Psoas muscle (tissue), 8 donors: ENCODE data around the gene KRTAP5-7. TPM values are rescaled to one million over a fixed set of nuclear protein-coding genes. Genes with fewer than 3 reads are reported as not detected.
"Not testable (repeated sequence)": the region's sequence is repeated elsewhere in the genome, so short reads cannot be mapped to it uniquely, and the experiment has no call there.

ENCODE experiments used
- ATAC-seq, 4 donors: fragments of 200-7000 bp; cut with Tn5 transposase; one replicate each; pipeline ENCODE4 v1.9.1; 2020; ENCODE audit warnings: moderate library complexity in 3 of 4, mild to moderate bottlenecking in 2 of 4
- DNase-seq, 2 donors: peaks; one replicate each; pipeline ENCODE4 v3.0.0-alpha.2; 2020
- H3K27ac ChIP-seq: fragments of 200-600 bp; one replicate; pipeline ENCODE4 v1.8.0; 2022
- H3K27me3 ChIP-seq, 3 donors: fragments of 200-600 bp in 1 of 3; one replicate each; pipeline versions ENCODE4 v1.6.1 to v1.8.0; 2013 to 2022; ENCODE audit warnings: low read length in 2 of 3, mild to moderate bottlenecking in 2 of 3, moderate library complexity in 1 of 3; ENCODE audit not compliant: insufficient read depth in 3 of 3
- H3K36me3 ChIP-seq, 2 donors: fragments of 200-600 bp in 1 of 2; one replicate each; pipeline versions ENCODE4 v1.6.1 to v1.8.0; 2013 to 2022; ENCODE audit warnings: low read depth in 1 of 2, mild to moderate bottlenecking in 1 of 2, moderate library complexity in 1 of 2; ENCODE audit not compliant: insufficient read depth in 1 of 2
- H3K4me1 ChIP-seq: fragments of 200-600 bp; one replicate; pipeline ENCODE4 v1.8.0; 2022
- H3K4me3 ChIP-seq: fragments of 200-600 bp; one replicate; pipeline ENCODE4 v1.8.0; 2022; ENCODE audit warnings: mild to moderate bottlenecking
- H3K9me3 ChIP-seq: fragments of 200-600 bp; one replicate; pipeline ENCODE4 v1.8.0; 2022
- CTCF ChIP-seq: fragments of 200-600 bp; IDR thresholded peaks from one replicate; pipeline ENCODE4 v1.8.0; 2022; ENCODE audit warnings: antibody characterized with exemption
- WGBS, 3 donors: extraction: QIAGEN DNeasy Blood & Tissue Kit; methylation state at CpG; one replicate each; pipeline versions ENCODE4 v1.1.6 to v1.1.7; 2013; 5-methylcytosine and 5-hydroxymethylcytosine counted together
- intact Hi-C, 2 donors: fragments of 100-400 bp; cut with DNase I; formaldehyde crosslinking; loops; one replicate each; pipeline versions ENCODE4 v1.11.0 to v1.14.2; 2022
- polyA plus RNA-seq, 3 donors: library from polyadenylated mRNA; stranded (reverse); fragments of 200-250 nt; gene quantifications; one replicate each; pipeline ENCODE4 v1.2.3, GENCODE V29; 2013
- total RNA-seq, 4 donors: library from RNA; stranded (reverse); fragmentation: NEBNext Ultra II Directional in 2 of 4; extraction: Animal tissue kit (Norgen Biotek cat#: 25700) in 2 of 4; gene quantifications; one replicate each; pipeline versions ENCODE4 v1.2.1 to v1.2.4, GENCODE V29; 2021 to 2023
- donor health status: healthy with polysubstance abuse.
- donor health status: DM: no; HTN: no; CAD: no; lungs with moderate emphysema.
- donor health status: Bipolar disorder and iron deficiency.
- donor health status: healthy.
- donor health status: DM: yes; HTN: yes; CAD: no.
- donor health status: DM: no; HTN: no; CAD: no.
- donor health status: DM: no; HTN: no; CAD: no.
- donor health status: DM: yes; HTN: yes; CAD: no.

Gene KRTAP5-7
- total and polyA plus RNA-seq, 7 donors = 0.01 TPM; not detected in 6

GRCh38 chr11:71535825-71536224, 8.8 kb downstream of the KRTAP5-7 start:
- ATAC-seq (no peak), DNase-seq (no peak)
- H3K27ac ChIP-seq = no peak overlapping the region
- TF ChIP-seq CTCF = no peak
- WGBS, 3 donors = 96 to 98% (median 97%) methylated on average over 9 of the region's 9 CpGs
- H3K9me3 ChIP-seq = no peaks in the 10 kb centered on the region
- no peak overlapping the region for H3K4me3 ChIP-seq
- H3K4me1 ChIP-seq = no peaks in the 10 kb centered on the region
- H3K36me3 ChIP-seq = no peaks in the 10 kb centered on the region
- intact Hi-C loops = no loop called here
- H3K27me3 ChIP-seq = no peaks in the 10 kb centered on the region

DNA sequence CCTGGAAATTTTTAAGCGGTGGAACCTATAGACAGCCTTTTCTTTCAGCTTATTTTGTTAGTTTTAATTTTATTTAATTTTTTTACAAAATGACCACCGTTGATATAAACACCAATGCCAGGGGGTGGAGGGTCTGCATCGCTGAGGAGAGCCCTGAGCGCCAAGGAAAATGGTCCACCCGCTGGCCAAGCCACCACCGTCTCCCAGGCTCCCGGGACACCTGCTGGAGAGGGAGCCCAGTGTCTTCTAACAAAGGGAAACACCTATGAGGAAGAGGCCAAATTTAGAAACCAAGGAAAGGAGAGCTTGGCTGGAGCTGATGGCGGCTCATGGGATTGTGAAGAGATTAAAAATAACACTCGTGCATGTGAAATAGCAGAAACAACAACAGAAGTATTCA, 10.5 kb downstream of the KRTAP5-7 start:
- no peaks in the 10 kb centered on the region for H3K36me3 ChIP-seq
- no peaks in the 10 kb centered on the region for H3K4me1 ChIP-seq
- 75 to 78% (median 76%) methylated on average over 9 of the region's 9 CpGs for WGBS, 3 donors
- DNase-seq = no peak
- H3K27ac ChIP-seq = no peak overlapping the region
- no peaks in the 10 kb centered on the region for H3K9me3 ChIP-seq
- intact Hi-C loops = no loop called here
- H3K4me3 ChIP-seq = no peak overlapping the region
- no peaks in the 10 kb centered on the region for H3K27me3 ChIP-seq
- TF ChIP-seq CTCF = no peak
- ATAC-seq = peak in 1 of 4 donors; percentile 34

DNA sequence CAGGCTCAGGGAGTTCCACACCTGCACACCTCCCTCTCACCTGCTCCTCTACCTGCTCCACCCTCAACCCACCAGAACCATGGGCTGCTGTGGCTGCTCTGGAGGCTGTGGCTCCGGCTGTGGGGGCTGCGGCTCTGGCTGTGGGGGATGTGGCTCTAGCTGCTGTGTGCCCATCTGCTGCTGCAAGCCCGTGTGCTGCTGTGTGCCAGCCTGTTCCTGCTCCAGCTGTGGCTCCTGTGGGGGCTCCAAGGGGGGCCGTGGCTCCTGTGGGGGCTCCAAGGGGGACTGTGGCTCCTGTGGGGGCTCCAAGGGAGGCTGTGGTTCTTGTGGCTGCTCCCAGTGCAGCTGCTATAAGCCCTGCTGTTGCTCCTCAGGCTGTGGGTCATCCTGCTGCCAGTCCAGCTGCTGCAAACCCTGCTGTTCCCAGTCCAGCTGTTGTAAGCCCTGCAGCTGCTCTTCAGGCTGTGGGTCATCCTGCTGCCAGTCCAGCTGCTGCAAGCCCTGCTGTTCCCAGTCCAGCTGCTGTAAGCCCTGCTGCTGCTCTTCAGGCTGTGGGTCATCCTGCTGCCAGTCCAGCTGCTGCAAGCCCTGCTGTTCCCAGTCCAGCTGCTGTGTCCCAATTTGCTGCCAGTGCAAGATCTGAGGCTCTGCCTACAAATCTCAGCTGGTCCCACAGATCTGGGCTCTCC, 11.1 kb downstream of the KRTAP5-7 start, which contains the start of gene KRTAP5-8:
Gene KRTAP5-8, plus strand, starts transcription at position 49 of the 689 bp plus-strand sequence. Its CDS starts 31 bp downstream, at position 80.
- H3K27ac ChIP-seq, H3K9me3 ChIP-seq, H3K4me1 ChIP-seq, ATAC-seq, H3K4me3 ChIP-seq, intact Hi-C loops, H3K27me3 ChIP-seq, DNase-seq, H3K36me3 ChIP-seq: not testable (repeated sequence)
- 57 to 62% (median 60%) methylated on average over 4 of the region's 4 CpGs for WGBS, 3 donors

DNA sequence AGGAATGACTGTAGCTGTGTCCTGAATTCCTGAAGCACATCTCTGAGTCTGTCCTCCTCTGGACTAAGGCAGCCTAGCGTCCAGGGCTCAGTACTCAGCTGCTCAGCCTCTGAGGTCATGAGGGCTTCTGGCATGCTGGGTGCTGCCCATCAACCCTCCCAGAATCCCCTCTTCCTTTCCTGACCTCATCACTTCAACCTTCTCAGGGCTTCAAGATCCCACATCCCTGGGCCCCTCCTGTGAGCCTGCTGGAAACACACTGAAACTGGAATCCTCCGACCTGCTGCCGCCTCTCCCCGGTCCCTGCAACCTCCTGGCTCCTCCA, 11.6 kb downstream of the KRTAP5-7 start:
- H3K4me1 ChIP-seq = no peaks in the 10 kb centered on the region
- no peaks in the 10 kb centered on the region for H3K9me3 ChIP-seq
- H3K4me3 ChIP-seq = no peak overlapping the region
- H3K36me3 ChIP-seq = no peaks in the 10 kb centered on the region
- intact Hi-C loops = no loop called here
- no peak for DNase-seq
- no peaks in the 10 kb centered on the region for H3K27me3 ChIP-seq
- no peak overlapping the region for H3K27ac ChIP-seq
- no peak for ATAC-seq
- no peak for TF ChIP-seq CTCF
- 67 to 76% (median 73%) methylated on average over 4 of the region's 4 CpGs for WGBS, 3 donors

DNA sequence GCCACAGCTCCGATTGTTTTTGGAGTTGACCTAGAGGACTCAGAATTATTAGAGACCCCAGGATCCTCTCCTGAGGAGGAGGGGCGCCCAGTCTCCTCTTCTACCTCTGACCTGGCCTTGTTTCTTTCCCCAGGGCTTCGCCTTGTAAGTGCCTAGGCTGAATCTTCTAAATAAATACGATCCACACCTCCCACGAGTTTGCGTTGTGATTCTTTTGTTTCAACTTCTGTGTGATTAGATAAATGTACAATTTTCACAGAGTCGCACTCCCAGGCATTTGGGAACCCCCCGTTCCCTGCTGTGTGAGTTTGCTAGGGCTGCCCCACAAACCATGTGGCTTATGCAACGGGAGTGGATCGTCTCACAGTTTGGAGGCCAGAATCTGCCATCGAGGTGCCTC, 11.9 kb downstream of the KRTAP5-7 start:
- no peak for TF ChIP-seq CTCF
- no peaks in the 10 kb centered on the region for H3K27me3 ChIP-seq
- WGBS, 3 donors = 83 to 85% (median 84%) methylated on average over 11 of the region's 11 CpGs
- H3K36me3 ChIP-seq = no peaks in the 10 kb centered on the region
- no peak overlapping the region for H3K4me3 ChIP-seq
- no peak for DNase-seq
- H3K27ac ChIP-seq = no peak overlapping the region
- no peaks in the 10 kb centered on the region for H3K4me1 ChIP-seq
- ATAC-seq = no peak
- intact Hi-C loops = no loop called here
- H3K9me3 ChIP-seq = no peaks in the 10 kb centered on the region

GRCh38 chr11:71539971-71540370, 12.9 kb downstream of the KRTAP5-7 start:
- H3K4me1 ChIP-seq, DNase-seq, H3K9me3 ChIP-seq, H3K36me3 ChIP-seq, H3K27me3 ChIP-seq, H3K4me3 ChIP-seq, H3K27ac ChIP-seq, intact Hi-C loops, ATAC-seq: not testable (repeated sequence)
- 94 to 97% (median 96%) methylated on average over 11 of the region's 11 CpGs for WGBS, 3 donors

DNA sequence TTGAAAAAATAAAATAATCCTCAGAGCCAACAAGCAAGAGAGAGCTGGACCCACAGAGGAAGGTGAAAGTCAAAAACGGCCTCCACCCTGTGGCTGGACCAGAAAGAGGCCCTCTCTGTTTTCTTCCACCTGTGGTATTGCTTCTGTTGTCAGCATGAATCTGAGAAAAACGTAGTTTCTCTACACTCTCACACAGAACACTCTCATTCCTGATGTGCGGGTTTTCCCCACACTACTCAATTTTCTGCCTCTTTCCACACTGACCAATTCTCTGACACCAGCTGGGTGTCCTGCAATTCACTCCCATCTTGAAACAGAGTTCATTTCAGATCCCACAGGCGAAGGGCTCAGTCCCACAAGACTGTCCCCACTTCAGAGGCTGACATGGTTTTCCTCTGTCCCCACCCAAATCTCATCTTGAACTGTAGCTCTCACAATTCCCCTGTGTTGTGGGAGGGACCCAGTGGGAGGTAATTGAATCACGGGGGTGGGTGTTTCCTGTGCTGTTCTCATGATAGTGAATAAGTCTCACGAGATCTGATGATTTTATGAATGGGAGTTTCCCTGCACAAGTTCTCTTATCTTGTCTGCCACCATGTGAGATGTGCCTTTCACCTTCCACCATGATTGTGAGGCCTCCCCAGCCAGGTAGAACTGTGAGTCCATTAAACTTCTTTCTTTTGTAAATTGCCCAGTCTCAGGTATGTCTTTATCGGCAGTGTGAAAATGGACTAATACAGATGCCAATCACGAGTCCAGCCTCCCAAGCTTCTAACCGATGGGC, 13.6 kb downstream of the KRTAP5-7 start:
- 86 to 90% (median 89%) methylated on average over 9 of the region's 9 CpGs for WGBS, 3 donors
- H3K4me1 ChIP-seq, intact Hi-C loops, H3K27ac ChIP-seq, H3K9me3 ChIP-seq, ATAC-seq, H3K4me3 ChIP-seq, H3K27me3 ChIP-seq, DNase-seq, H3K36me3 ChIP-seq: not testable (repeated sequence)
